NCI-H1694 (cell line): ENCODE data around the gene DHRSX.
"Not testable (repeated sequence)": the region's sequence is repeated elsewhere in the genome, so short reads cannot be mapped to it uniquely, and the experiment has no call there.

Source experiments
- DNase-seq: peaks from one replicate; lab custom pipeline; 2025; lab: John Stamatoyannopoulos, UW

DHRSX gene

GRCh38 chrX:2263203-2263602 lies 237.6 kb downstream of the DHRSX start:
- DNase-seq, result no peak

DNA sequence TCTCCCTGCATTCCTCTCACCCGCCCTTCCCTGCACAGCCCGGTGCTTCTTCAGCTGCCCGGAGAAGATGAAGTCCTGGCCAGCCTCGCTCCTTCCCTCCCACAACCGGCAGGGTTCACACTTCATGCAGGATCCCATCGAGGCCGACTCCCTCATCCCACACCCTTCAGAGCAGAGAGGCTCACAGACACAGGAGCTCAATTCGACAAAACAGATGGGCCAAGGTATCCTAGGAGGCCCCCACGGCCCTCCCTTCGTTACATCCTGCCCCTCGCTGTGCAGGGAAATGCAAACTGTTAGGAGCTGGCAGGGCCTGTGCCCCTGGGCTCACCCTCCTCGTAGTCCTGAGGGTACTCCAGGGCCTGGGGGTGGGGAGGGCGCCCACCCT lies 238.1 kb downstream of the DHRSX start:
- DNase-seq, result no peak

DNA sequence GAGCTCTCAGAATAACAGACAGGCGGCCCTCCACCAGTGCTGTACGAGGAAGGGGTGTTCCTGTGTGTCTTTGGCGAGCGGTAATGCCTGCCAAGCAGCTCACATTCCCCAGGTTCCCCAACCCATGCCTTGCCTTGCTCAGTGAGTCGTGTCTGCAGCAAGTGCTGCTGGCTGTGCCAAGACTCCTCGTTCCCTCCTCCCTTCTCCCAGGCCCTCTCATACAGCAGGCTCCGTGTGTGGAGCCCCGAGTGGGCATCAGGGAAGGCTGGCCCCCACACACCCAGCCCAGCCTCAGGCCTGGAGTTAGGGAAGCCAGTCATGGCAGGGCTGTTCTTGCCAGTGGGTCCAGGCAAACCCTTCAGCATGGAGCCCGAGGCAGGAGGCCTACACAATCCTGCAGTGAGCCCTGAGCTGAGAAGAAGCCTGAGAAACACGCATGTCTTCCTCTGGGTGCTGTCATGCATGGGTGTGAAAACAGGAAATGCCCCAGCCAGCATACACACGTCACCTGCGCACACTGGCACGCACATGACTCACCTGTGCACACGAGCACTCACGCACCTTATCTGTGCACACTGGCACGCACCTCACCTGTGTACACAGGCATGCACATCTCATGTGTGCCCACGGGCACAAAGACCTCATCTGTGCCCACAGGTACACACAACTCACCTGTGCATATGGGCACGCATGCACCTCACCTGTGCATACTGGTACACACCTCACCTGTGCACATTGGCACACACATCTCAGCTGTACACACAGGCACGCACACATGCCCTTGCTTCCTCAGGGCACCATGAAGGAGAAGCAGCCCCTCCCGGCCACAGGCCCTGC lies 238.7 kb downstream of the DHRSX start:
- DNase-seq, result no peak

GRCh38 chrX:2252331-2253065 lies 248.3 kb downstream of the DHRSX start:
- no peak for DNase-seq

DNA sequence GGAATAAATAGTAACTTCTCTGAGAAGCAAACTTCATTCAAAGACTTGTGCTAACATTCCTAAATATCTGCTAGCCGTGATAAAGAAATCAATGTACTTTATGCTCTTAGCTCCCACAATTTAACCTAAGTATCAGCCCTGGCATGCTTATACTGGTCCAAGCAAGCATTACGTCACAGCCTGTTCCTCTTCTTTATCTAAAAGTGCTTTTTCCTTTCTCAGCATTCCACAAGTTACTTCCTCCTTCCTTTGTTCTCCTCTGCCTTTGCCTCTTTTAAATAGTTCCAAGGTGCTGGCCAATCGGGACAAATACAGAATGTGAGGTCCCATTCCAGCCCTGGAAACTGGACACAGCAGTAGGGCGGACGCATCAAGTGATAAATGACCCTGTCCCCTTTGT lies 249.6 kb downstream of the DHRSX start:
- no peak for DNase-seq

GRCh38 chrX:2243913-2244460 lies 256.8 kb downstream of the DHRSX start:
- no peak for DNase-seq

DNA sequence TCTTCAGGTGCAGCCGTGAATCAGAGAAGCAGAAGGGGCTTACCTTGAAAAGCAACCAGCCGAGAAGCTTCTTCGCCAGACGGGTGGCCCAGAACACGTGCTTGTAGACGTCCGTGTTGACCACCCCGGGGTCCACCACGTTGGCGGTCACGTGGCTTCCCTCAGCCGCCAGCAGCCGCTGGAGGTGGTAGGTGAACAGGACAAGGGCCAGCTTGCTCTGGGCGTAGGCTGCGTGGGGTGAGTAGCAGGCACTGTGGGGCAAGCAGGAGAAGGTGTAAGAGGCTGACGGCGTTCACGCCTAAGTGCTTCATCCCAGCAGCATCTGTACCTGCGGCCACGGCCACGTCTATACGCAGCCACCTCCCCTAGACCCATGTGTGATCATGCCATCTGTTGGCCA lies 257.8 kb downstream of the DHRSX start:
- DNase-seq, result no peak

DNA sequence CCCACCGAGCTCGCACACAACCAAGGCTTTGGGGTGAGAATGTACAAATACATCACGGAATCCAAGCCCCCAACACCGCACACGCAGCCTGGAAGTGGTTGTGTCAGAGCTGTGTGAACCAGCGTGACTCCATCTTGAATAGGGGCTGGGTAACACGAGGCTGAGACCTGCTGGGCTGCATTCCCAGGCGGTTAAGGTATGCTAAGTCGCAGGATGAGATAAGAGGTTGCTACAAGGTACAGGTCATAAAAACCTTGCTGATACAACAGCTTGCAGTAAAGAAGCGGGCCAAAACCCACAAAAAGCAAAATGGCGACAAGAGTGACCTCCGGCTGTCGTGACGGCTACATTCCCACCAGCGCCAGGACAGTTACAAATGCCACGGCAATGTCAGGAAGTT lies 258.4 kb downstream of the DHRSX start:
- no peak for DNase-seq

GRCh38 chrX:2241496-2241895 lies 259.3 kb downstream of the DHRSX start:
- not testable (repeated sequence) for DNase-seq

DNA sequence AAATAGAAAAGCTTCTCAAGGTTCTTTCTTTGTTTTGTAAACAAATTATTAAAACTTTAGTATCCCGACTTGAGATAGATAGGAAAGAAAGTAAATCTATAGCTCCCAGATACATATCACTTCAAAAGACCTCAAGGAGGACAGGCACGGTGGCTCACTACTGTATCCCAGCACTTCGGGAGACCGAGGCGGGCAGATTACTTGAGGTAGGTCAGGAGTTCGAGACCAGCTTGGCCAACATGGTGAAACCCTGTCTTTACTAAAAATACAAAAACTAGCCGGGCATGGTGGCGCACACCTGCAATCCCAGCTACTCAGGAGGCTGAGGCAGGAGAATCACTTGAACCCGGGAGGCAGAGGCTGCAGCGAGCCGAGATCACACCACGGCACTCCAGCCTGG lies 260.0 kb downstream of the DHRSX start:
- not testable (repeated sequence) for DNase-seq

GRCh38 chrX:2237976-2238375 lies 262.8 kb downstream of the DHRSX start:
- no peak for DNase-seq

- no peak for DNase-seq
Observed at GRCh38 chrX:2231570-2232192, 269.1 kb downstream of the DHRSX start.

DNA sequence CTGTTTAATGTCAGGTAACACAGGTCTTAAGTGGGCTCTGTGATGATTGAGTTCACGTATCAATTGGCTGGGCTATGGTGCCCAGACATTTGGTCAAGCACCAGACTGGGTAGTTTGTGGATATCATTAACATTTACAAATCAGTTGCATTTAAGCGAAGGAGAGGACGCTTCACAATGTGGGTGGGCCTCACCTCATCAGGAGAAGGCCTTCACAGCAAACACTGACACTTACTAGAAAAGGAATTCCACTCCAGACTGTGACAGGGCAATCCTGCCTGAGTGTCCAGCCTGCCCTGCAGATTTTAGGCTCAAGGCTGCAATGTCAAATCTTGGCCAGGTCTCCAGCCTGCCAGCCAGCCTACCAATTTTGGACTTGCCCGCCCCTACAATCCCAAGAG lies 270.3 kb downstream of the DHRSX start:
- no peak for DNase-seq

GRCh38 chrX:2228536-2228935 lies 272.2 kb downstream of the DHRSX start:
- DNase-seq, result no peak

- DNase-seq, result no peak
Observed at GRCh38 chrX:2226906-2227656, 273.7 kb downstream of the DHRSX start.

- DNase-seq, result no peak
Observed at GRCh38 chrX:2226182-2226581, 274.6 kb downstream of the DHRSX start.

DNA sequence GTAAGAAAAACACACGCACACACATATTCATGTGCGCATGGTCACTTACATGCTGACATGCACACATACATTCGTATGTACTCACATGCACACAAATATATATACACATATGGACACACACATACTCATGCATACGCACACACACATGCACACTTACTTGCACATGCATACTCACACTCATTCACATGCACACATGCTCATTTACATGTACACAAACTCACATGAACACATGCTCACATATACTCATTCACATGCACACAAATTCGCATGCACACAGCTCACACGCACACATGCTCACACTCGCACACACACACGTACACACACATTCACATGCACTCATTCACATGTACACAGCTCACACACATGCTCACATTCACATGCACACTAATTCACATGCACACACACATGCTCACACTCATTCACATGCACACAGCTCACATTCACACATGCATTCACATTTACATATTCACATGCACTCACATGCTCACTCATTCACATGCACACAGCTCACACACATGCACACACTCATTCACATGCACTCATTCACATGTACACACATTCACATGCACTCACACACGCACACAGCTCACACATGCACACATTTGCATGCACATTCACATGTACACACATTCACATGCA lies 276.1 kb downstream of the DHRSX start:
- no peak for DNase-seq

DNA sequence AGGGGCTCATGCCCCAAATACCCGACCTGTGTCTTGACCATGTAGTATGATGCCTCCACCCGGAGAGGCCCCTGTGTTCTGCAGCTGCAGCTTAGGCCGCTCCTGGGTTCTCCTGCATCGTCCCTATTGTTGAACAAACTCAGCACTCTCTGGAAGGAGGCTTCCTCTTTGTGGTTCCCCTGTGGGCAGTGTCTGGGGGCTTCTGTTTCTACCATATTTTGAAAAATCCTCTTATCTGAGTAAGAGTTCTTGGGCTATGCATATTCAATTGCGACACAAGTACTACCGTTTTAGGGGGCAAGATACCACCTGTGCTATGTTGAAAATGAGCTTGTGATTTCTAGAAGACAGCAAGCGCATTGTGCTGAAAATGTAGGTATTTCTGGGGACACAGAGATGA lies 276.6 kb downstream of the DHRSX start:
- no peak for DNase-seq

DNA sequence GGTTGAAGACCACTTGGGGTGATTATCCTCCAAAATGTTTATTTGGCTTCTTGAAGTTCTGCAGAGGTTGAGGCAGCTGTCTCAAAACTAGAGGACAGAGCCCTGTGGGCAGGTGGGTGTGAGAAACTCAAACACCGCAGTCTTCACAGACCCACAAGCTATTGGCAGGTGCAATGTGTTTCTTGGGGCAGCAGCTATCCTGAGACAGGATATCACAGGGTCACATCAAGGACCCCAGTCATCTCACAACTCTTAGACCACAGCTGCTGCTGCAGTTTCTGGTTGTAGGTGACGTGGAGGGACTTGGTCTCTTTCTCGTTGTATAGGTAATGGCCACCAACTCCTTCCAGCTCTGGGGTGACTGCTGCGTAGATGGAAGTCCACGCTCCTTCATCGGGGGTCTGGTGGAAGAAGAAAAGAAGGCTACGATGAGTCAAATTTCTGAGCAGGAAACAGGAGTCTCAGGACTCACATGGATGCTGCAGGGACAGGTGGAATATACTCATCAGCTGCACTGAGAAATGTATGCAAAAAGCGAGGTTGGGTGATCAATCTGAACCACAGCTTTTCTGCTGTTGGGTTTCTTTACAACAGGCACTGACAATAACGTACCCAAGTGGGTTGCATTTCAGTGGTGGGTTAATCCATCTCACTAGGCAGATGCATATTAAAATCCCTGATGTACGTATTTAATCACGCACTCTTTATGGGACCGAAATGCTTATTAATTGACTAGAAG lies 279.8 kb downstream of the DHRSX start:
- DNase-seq, result no peak

GRCh38 chrX:2220296-2220695 lies 280.5 kb downstream of the DHRSX start:
- DNase-seq, result no peak
